ENCODE results near the gene NCK1. TPM values are rescaled to one million over a fixed set of nuclear protein-coding genes. Genes with fewer than 3 reads are reported as not detected.
"Not testable (repeated sequence)": the region's sequence is repeated elsewhere in the genome, so short reads cannot be mapped to it uniquely, and the experiment has no call there.

The NCK1 gene
- total RNA-seq, 1 experiment from 2014 or later = 25.6 TPM

DNA sequence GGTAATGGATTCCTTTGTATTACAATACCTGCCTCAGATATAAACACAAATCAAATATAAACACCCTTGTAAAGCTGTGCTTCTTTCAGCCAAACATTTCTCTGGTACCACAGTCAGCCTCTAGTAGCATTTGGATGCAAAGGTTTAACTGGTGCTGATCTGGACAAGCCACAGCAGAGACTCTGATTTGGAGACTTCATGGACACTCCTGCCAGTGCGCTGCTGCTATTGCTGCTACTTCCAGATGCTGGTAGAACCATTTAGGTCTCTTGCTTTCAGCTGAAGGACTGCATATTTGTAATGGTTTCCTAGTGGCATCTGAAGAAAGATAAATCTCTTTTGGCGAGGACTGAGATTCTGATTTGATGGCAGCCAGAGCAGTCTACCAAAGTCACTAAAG lies 36.9 kb downstream of the NCK1 start (continued):
- no peak for TF ChIP-seq JUND (IDR thresholded peaks at IDR 0.05)
- no peak for TF ChIP-seq SRF (IDR thresholded peaks at IDR 0.05; ENCODE audit: low read depth)
- no peak for TF ChIP-seq TCF7L2 (IDR thresholded peaks at IDR 0.05; ENCODE audit: borderline replicate concordance, extremely low read depth, insufficient read depth, insufficient read length)

DNA sequence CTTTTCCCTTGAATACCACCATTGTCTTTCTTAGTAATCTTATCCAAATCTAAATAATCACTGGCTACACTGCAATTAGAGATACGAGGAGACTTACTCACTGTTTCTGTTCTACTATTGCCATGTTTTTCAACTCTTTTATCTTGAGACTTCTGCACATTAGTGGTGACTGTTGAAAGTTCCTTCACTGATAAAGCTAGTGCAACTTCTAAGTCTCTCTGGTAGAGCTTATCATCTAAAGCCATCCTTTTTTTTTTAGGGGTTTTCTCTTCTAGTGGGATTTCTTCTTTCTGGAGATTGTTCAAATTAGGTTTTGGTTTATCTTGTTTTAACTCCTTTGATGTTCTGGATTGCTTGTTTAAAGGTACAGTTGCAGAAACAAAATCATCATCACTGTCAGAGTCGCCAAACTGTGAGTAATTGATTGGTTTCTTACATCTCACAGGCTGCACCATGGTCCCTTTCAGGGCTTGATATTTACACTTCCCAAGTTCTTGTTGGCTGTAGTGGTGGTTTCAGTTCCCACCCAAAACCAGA lies 37.7 kb downstream of the NCK1 start:
- ATAC-seq = no peak
- Histone ChIP-seq H3K36me3 (ENCODE audit: control insufficient read depth in 1 of 2, insufficient read depth in 2 of 2, low read length in 2 of 2) (no peaks in the 10 kb centered on the region), H2AFZ (ENCODE audit: low read depth, low read length, poor library complexity, severe bottlenecking) (no peak overlapping the region), H3K27me3 (ENCODE audit: insufficient read depth, low read length) (no peaks in the 10 kb centered on the region), H3K9ac (ENCODE audit: low read length) (no peak overlapping the region), H4K20me1 (ENCODE audit: insufficient read depth) (no peaks in the 10 kb centered on the region), H3K27ac (ENCODE audit: low read depth, low read length) (no peak overlapping the region), H3K4me3 (replicated peaks in 1 of 2; ENCODE audit: low read depth in 1 of 2, low read length in 2 of 2) (no peak overlapping the region), H3K79me2 (ENCODE audit: insufficient read depth, low read length) (peaks cover 97% of the 10 kb centered on the region), H3K9me3 (ENCODE audit: control insufficient read depth in 1 of 2, insufficient read depth in 1 of 2, low read depth in 1 of 2, low read length in 2 of 2) (no peaks in the 10 kb centered on the region), H3K4me2 (ENCODE audit: low read length) (no peak overlapping the region), H3K4me1 (ENCODE audit: control insufficient read depth in 1 of 2, insufficient read depth in 2 of 2, low read length in 2 of 2) (no peaks in the 10 kb centered on the region), H3K9me2 (ENCODE audit: insufficient read depth) (no peaks in the 10 kb centered on the region)
- CTCF ChIA-PET = no interaction called here
- RAD21 ChIA-PET (ENCODE audit: low non-redundant PET in 1 of 2, low total read pairs in 2 of 2, uncharacterized antibody in 2 of 2, unreplicated experiment in 2 of 2) = no interaction called here
- DNase-seq (ENCODE audit: low read depth, low spot score) = no peak
- no TSS peak for BruUV-seq (replicated peaks)
- intact Hi-C loops (cut with micrococcal nuclease) = no loop called here
- POLR2A ChIA-PET = no interaction called here
- TF ChIP-seq, protein P1, sequence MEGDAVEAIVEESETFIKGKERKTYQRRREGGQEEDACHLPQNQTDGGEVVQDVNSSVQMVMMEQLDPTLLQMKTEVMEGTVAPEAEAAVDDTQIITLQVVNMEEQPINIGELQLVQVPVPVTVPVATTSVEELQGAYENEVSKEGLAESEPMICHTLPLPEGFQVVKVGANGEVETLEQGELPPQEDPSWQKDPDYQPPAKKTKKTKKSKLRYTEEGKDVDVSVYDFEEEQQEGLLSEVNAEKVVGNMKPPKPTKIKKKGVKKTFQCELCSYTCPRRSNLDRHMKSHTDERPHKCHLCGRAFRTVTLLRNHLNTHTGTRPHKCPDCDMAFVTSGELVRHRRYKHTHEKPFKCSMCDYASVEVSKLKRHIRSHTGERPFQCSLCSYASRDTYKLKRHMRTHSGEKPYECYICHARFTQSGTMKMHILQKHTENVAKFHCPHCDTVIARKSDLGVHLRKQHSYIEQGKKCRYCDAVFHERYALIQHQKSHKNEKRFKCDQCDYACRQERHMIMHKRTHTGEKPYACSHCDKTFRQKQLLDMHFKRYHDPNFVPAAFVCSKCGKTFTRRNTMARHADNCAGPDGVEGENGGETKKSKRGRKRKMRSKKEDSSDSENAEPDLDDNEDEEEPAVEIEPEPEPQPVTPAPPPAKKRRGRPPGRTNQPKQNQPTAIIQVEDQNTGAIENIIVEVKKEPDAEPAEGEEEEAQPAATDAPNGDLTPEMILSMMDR (IDR thresholded peaks at IDR 0.05 in 2 of 3, conservative IDR thresholded peaks at IDR 0.05 in 1 of 3; ENCODE audit: borderline replicate concordance in 1 of 3, insufficient read depth in 1 of 3, low read depth in 2 of 3, low read length in 2 of 3) = no peak
- no peak for TF ChIP-seq TCF7L2 (IDR thresholded peaks at IDR 0.05; ENCODE audit: borderline replicate concordance, extremely low read depth, insufficient read depth, insufficient read length)
- TF ChIP-seq FOSL1 (IDR thresholded peaks at IDR 0.05; ENCODE audit: low read depth) = no peak
- TF ChIP-seq, protein P2, sequence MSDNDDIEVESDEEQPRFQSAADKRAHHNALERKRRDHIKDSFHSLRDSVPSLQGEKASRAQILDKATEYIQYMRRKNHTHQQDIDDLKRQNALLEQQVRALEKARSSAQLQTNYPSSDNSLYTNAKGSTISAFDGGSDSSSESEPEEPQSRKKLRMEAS (IDR thresholded peaks at IDR 0.05) = no peak
- no peak for TF ChIP-seq EZH2phosphoT487 (IDR thresholded peaks at IDR 0.05; ENCODE audit: borderline replicate concordance)
- TF ChIP-seq, protein P3, sequence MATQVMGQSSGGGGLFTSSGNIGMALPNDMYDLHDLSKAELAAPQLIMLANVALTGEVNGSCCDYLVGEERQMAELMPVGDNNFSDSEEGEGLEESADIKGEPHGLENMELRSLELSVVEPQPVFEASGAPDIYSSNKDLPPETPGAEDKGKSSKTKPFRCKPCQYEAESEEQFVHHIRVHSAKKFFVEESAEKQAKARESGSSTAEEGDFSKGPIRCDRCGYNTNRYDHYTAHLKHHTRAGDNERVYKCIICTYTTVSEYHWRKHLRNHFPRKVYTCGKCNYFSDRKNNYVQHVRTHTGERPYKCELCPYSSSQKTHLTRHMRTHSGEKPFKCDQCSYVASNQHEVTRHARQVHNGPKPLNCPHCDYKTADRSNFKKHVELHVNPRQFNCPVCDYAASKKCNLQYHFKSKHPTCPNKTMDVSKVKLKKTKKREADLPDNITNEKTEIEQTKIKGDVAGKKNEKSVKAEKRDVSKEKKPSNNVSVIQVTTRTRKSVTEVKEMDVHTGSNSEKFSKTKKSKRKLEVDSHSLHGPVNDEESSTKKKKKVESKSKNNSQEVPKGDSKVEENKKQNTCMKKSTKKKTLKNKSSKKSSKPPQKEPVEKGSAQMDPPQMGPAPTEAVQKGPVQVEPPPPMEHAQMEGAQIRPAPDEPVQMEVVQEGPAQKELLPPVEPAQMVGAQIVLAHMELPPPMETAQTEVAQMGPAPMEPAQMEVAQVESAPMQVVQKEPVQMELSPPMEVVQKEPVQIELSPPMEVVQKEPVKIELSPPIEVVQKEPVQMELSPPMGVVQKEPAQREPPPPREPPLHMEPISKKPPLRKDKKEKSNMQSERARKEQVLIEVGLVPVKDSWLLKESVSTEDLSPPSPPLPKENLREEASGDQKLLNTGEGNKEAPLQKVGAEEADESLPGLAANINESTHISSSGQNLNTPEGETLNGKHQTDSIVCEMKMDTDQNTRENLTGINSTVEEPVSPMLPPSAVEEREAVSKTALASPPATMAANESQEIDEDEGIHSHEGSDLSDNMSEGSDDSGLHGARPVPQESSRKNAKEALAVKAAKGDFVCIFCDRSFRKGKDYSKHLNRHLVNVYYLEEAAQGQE (IDR thresholded peaks at IDR 0.05; ENCODE audit: low read depth) = no peak
- no peak for TF ChIP-seq EGR1 (IDR thresholded peaks at IDR 0.05; ENCODE audit: low read depth)
- TF ChIP-seq RAD21 (IDR thresholded peaks at IDR 0.05; ENCODE audit: low read depth) = no peak
- TF ChIP-seq ZNF274 (IDR thresholded peaks at IDR 0.05; ENCODE audit: low read depth, low read length) = no peak
- TF ChIP-seq EZH2 (IDR thresholded peaks at IDR 0.05) = no peak

DNA sequence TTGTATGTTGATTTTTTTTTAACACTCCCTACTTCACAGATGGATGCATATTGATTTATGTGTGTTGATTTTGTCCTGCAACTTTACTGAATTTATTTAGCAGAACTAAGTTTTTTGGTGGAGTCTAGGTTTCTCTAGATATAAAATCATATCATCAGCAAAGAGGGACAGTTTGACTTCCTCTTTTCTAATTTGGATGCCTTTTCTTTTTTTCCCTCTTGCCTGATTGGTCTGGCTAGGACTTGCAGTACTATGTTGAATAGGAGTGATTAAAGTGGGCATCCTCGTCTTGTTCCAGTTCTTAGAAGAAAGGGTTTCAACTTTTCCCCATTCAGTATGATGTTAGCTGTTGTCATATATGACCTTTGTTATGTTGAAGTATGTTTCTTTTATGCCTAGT lies 38.7 kb downstream of the NCK1 start:
- intact Hi-C loops (cut with micrococcal nuclease); H4K20me1 ChIP-seq (ENCODE audit: insufficient read depth); H3K9me3 ChIP-seq (ENCODE audit: control insufficient read depth in 1 of 2, insufficient read depth in 1 of 2, low read depth in 1 of 2, low read length in 2 of 2); H2AFZ ChIP-seq (ENCODE audit: low read depth, low read length, poor library complexity, severe bottlenecking); RAD21 ChIA-PET (ENCODE audit: low non-redundant PET in 1 of 2, low total read pairs in 2 of 2, uncharacterized antibody in 2 of 2, unreplicated experiment in 2 of 2); H3K9ac ChIP-seq (ENCODE audit: low read length); POLR2A ChIA-PET; H3K27me3 ChIP-seq (ENCODE audit: insufficient read depth, low read length); H3K4me3 ChIP-seq (replicated peaks in 1 of 2; ENCODE audit: low read depth in 1 of 2, low read length in 2 of 2); H3K9me2 ChIP-seq (ENCODE audit: insufficient read depth); H3K36me3 ChIP-seq (ENCODE audit: control insufficient read depth in 1 of 2, insufficient read depth in 2 of 2, low read length in 2 of 2); ATAC-seq; H3K27ac ChIP-seq (ENCODE audit: low read depth, low read length); CTCF ChIA-PET; BruUV-seq (replicated peaks); H3K4me2 ChIP-seq (ENCODE audit: low read length); DNase-seq (ENCODE audit: low read depth, low spot score); H3K4me1 ChIP-seq (ENCODE audit: control insufficient read depth in 1 of 2, insufficient read depth in 2 of 2, low read length in 2 of 2): not testable (repeated sequence)
- H3K79me2 ChIP-seq (ENCODE audit: insufficient read depth, low read length) = peaks cover 97% of the 10 kb centered on the region
